Loucy (cell line): ENCODE data around the gene CCDC93.

Experiments used
- H2AFZ ChIP-seq: fragments of 200-600 bp; sonication (generic); 2 replicates; pipeline ENCODE4 v1.6.0; 2016; ENCODE audit warnings: antibody characterized with exemption, mild to moderate bottlenecking, low read length, moderate library complexity
- H3F3A ChIP-seq: fragments of 200-600 bp; 2 replicates; pipeline ENCODE4 v1.6.0; 2016; ENCODE audit warnings: antibody characterized with exemption, low read depth, mild to moderate bottlenecking
- H3K27me3 ChIP-seq: fragments of 200-600 bp; sonication (generic); 2 replicates; pipeline ENCODE4 v1.6.1; 2014; ENCODE audit warnings: low read length, mild to moderate bottlenecking; ENCODE audit not compliant: insufficient read depth, poor library complexity, severe bottlenecking
- H3K36me3 ChIP-seq: fragments of 200-600 bp; sonication (generic); 2 replicates; pipeline ENCODE4 v1.6.1; 2016; ENCODE audit warnings: low read length; ENCODE audit not compliant: insufficient read depth
- H3K4me1 ChIP-seq: fragments of 200-600 bp; sonication (generic); 2 replicates; pipeline ENCODE4 v1.5.1; 2014; ENCODE audit warnings: low read length, mild to moderate bottlenecking; ENCODE audit not compliant: insufficient read depth, poor library complexity, severe bottlenecking
- H3K4me2 ChIP-seq: fragments of 200-600 bp; sonication (generic); 2 replicates; pipeline ENCODE4 v1.6.0; 2014; ENCODE audit warnings: antibody characterized with exemption, low read length, low read depth, mild to moderate bottlenecking; ENCODE audit not compliant: poor library complexity, severe bottlenecking
- H3K4me3 ChIP-seq: fragments of 200-600 bp; sonication (generic); 2 replicates; pipeline ENCODE4 v1.5.1; 2014; ENCODE audit warnings: low read length, mild to moderate bottlenecking, mixed read lengths; ENCODE audit not compliant: poor library complexity, severe bottlenecking
- H3K79me2 ChIP-seq: fragments of 200-600 bp; sonication (generic); 2 replicates; pipeline ENCODE4 v1.6.1; 2014; ENCODE audit warnings: low read length; ENCODE audit not compliant: insufficient read depth
- H3K9ac ChIP-seq: fragments of 200-600 bp; sonication (generic); 2 replicates; pipeline ENCODE4 v1.6.0; 2014; ENCODE audit warnings: mild to moderate bottlenecking, low read depth, low read length, moderate library complexity; ENCODE audit not compliant: poor library complexity, severe bottlenecking
- H3K9me2 ChIP-seq: fragments of 200-600 bp; sonication (generic); replicated peaks from 2 replicates; pipeline ENCODE4 v1.6.1; 2016; ENCODE audit warnings: low read depth, low read length, mixed read lengths
- H3K9me3 ChIP-seq: fragments of 200-600 bp; sonication (generic); 2 replicates; pipeline ENCODE4 v1.6.1; 2014; ENCODE audit warnings: mild to moderate bottlenecking, antibody characterized with exemption, low read length, low read depth; ENCODE audit not compliant: insufficient read depth
- H4K20me1 ChIP-seq: fragments of 200-600 bp; sonication (generic); 2 replicates; pipeline ENCODE4 v1.6.0; 2014; ENCODE audit warnings: antibody characterized with exemption, low read length, mild to moderate bottlenecking; ENCODE audit not compliant: insufficient read depth, poor library complexity, severe bottlenecking
- EZH2phosphoT487 ChIP-seq: fragments of 200-600 bp; IDR thresholded peaks from 2 replicates; pipeline ENCODE4 v1.6.1; 2018; ENCODE audit warnings: antibody characterized with exemption, mild to moderate bottlenecking, moderate library complexity, borderline replicate concordance
- TF ChIP-seq, protein P1 (sequence below): fragments of 200-600 bp; sonication (generic); conservative IDR thresholded peaks from 2 replicates; pipeline ENCODE4 v1.5.1; 2014; ENCODE audit warnings: mild to moderate bottlenecking, antibody characterized with exemption, low read length

Gene CCDC93

DNA sequence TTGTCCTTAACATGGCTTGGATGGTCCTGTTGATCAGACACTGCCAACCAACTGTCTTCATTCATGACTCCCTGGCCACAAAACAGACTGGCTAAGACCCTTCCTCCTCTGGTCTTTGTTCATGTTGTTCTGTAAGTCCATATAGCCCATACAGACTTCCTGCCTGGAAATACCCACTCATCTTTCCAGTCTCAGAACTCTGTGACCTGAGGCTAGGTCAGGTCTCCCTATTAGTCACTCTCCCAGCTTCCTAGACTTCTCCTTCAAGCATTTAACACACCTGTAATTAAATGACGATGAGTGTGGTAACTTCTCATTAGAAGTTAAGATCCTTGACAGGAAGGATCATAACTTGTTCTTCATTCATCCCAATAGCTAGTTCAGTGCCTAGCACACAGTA, 56.3 kb downstream of the CCDC93 start:
- Histone ChIP-seq H3K4me2 (no peak overlapping the region), H2AFZ (no peak overlapping the region), H4K20me1 (no peaks in the 10 kb centered on the region), H3K9me3 (no peaks in the 10 kb centered on the region), H3K4me3 (no peak overlapping the region), H3K4me1 (no peaks in the 10 kb centered on the region), H3K36me3 (peaks cover 90% of the 10 kb centered on the region; the same call in 1 of the 2 replicates), H3K9me2 (no peaks in the 10 kb centered on the region), H3F3A (no peaks in the 10 kb centered on the region), H3K9ac (no peak overlapping the region), H3K79me2 (no peaks in the 10 kb centered on the region), H3K27me3 (no peaks in the 10 kb centered on the region)
- TF ChIP-seq EZH2phosphoT487: no peak
- TF ChIP-seq, protein P1, sequence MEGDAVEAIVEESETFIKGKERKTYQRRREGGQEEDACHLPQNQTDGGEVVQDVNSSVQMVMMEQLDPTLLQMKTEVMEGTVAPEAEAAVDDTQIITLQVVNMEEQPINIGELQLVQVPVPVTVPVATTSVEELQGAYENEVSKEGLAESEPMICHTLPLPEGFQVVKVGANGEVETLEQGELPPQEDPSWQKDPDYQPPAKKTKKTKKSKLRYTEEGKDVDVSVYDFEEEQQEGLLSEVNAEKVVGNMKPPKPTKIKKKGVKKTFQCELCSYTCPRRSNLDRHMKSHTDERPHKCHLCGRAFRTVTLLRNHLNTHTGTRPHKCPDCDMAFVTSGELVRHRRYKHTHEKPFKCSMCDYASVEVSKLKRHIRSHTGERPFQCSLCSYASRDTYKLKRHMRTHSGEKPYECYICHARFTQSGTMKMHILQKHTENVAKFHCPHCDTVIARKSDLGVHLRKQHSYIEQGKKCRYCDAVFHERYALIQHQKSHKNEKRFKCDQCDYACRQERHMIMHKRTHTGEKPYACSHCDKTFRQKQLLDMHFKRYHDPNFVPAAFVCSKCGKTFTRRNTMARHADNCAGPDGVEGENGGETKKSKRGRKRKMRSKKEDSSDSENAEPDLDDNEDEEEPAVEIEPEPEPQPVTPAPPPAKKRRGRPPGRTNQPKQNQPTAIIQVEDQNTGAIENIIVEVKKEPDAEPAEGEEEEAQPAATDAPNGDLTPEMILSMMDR: no peak

- H3K79me2 ChIP-seq: no peaks in the 10 kb centered on the region
- no peaks in the 10 kb centered on the region for H3F3A ChIP-seq
- TF ChIP-seq EZH2phosphoT487: no peak
- TF ChIP-seq, protein P1: peak; percentile 35
- no peak overlapping the region for H3K4me2 ChIP-seq
- no peak overlapping the region for H2AFZ ChIP-seq
- no peak overlapping the region for H3K9ac ChIP-seq
- H3K4me3 ChIP-seq: no peak overlapping the region
- H3K27me3 ChIP-seq: no peaks in the 10 kb centered on the region
- H3K4me1 ChIP-seq: no peaks in the 10 kb centered on the region
- peaks cover 97% of the 10 kb centered on the region; the same call in 1 of the 2 replicates for H3K36me3 ChIP-seq
- no peaks in the 10 kb centered on the region for H3K9me2 ChIP-seq
- no peaks in the 10 kb centered on the region for H3K9me3 ChIP-seq
- H4K20me1 ChIP-seq: no peaks in the 10 kb centered on the region
Observed at GRCh38 chr2:117956036-117956796, 57.7 kb downstream of the CCDC93 start.

DNA sequence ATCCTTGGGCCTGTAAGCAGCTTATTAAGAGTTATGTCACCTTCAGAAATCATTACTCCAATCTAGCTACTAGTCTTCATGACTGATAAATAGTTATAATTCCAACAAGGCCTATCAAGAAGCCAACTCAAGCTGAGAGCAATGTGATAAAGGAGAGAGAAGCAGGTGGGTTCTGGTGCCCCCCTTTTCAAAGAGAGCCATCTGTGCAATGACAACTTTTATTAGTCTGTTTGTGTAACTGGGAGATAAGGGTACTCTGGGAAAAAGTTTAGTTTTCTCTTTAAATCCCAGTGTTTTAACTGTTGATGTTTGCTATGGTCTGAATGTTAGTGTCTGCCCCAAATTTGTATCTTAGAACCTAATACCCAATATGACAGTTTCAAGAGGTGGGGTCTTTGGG, 60.6 kb downstream of the CCDC93 start:
- H3K79me2 ChIP-seq: no peaks in the 10 kb centered on the region
- H4K20me1 ChIP-seq: no peaks in the 10 kb centered on the region
- no peak overlapping the region for H3K9ac ChIP-seq
- no peak for TF ChIP-seq EZH2phosphoT487
- TF ChIP-seq, protein P1: no peak
- H3K36me3 ChIP-seq: peaks cover 97% of the 10 kb centered on the region; the same call in 1 of the 2 replicates
- no peaks in the 10 kb centered on the region for H3K9me2 ChIP-seq
- no peaks in the 10 kb centered on the region for H3K27me3 ChIP-seq
- H3K4me2 ChIP-seq: no peak overlapping the region
- no peak overlapping the region for H3K4me3 ChIP-seq
- no peaks in the 10 kb centered on the region for H3K9me3 ChIP-seq
- H3K4me1 ChIP-seq: no peaks in the 10 kb centered on the region
- no peaks in the 10 kb centered on the region for H3F3A ChIP-seq
- H2AFZ ChIP-seq: no peak overlapping the region
